Chondrocyte (in vitro differentiated cells): ENCODE results near the gene SPON1. TPM values are rescaled to one million over a fixed set of nuclear protein-coding genes. Genes with fewer than 3 reads are reported as not detected.

Experiments used
- DNase-seq: peaks from one replicate; pipeline ENCODE4 v3.0.0; 2021; ENCODE audit warnings: mixed read lengths, low spot score
- H3K27ac Mint-ChIP-seq: one replicate; pipeline ENCODE4 v1.8.0; 2021; ENCODE audit warnings: mild to moderate bottlenecking, moderate library complexity, mixed read lengths; ENCODE audit not compliant: unreplicated experiment
- H3K27me3 Mint-ChIP-seq: 2 replicates; pipeline ENCODE4 v1.8.0; 2021; ENCODE audit warnings: low read depth, mixed read lengths
- H3K36me3 Mint-ChIP-seq: 2 replicates; pipeline ENCODE4 v1.8.0; 2021; ENCODE audit warnings: low read depth, mixed read lengths
- H3K4me1 Mint-ChIP-seq: 2 replicates; pipeline ENCODE4 v1.8.0; 2021; ENCODE audit warnings: low read depth, mild to moderate bottlenecking, mixed read lengths
- H3K4me3 Mint-ChIP-seq: one replicate; pipeline ENCODE4 v1.8.0; 2021; ENCODE audit warnings: mild to moderate bottlenecking, moderate library complexity, mixed read lengths; ENCODE audit not compliant: unreplicated experiment
- H3K9me3 Mint-ChIP-seq: 2 replicates; pipeline ENCODE4 v1.8.0; 2021; ENCODE audit warnings: low read depth, mixed read lengths
- CTCF ChIP-seq: fragments of 200-600 bp; sonication (generic); IDR thresholded peaks from 2 replicates; pipeline ENCODE4 v1.5.0; 2021; ENCODE audit warnings: antibody characterized with exemption, mild to moderate bottlenecking, moderate library complexity
- total RNA-seq: library from RNA; stranded (reverse); gene quantifications from 3 replicates; pipeline ENCODE4 v1.2.1, GENCODE V29; 2021

SPON1 gene
- total RNA-seq, 1 donor from 2014 or later, result 0.10 TPM

DNA sequence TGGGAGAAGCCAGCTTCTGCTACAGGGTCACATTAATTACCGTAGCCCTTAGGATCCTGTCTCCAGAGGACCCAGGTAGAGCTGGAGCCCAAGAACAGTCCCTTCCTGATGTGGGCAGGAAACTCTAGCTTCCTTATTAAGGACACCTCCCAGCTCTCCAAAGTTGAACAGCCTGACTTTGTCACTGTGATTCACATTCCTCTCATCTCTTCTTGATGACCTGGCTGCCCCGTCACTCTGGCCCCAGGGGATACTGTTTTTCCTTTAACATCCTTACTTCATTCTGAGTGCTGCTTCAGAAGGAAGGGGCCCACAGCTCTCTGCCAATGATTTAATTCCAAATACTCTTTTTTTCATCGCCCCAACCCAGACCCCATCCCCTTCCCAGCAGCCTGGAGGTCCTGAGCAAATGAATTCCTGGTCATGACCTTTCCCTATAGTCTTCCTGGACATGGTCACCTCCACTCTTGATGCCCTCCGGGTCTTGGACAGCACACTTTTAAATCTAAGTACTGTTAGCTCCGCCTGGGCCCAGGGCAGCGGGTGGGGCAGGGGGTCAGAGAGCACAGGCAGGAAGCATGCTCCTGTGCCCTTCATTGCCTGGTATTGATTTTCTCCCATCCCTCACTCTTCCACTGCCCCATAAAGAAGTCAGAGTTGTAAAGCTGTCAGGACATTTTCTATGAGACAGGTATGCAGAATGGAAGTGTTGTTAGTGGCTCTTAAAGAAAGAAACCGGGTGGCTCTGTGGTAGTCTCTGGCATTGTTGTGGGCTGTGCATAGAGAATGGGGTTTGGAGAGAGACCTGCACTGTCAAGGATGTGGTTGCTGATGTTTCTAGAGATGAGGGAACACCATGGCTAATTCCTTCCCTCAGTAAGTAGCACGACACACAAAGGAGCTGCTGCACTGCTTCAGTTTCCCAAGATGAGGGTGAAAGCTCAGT lies 22.3 kb upstream of the SPON1 start:
- no peak for DNase-seq
- no peak for TF ChIP-seq CTCF
- no peak overlapping the region for H3K27ac Mint-ChIP-seq
- peaks cover 8% of the 10 kb centered on the region for H3K4me1 Mint-ChIP-seq
- peaks cover 11% of the 10 kb centered on the region for H3K9me3 Mint-ChIP-seq
- H3K27me3 Mint-ChIP-seq, result no peaks in the 10 kb centered on the region
- no peak overlapping the region for H3K4me3 Mint-ChIP-seq
- H3K36me3 Mint-ChIP-seq, result no peaks in the 10 kb centered on the region

- peaks cover 11% of the 10 kb centered on the region for H3K9me3 Mint-ChIP-seq
- peaks cover 8% of the 10 kb centered on the region for H3K4me1 Mint-ChIP-seq
- H3K36me3 Mint-ChIP-seq, result no peaks in the 10 kb centered on the region
- DNase-seq, result no peak
- no peaks in the 10 kb centered on the region for H3K27me3 Mint-ChIP-seq
- no peak for TF ChIP-seq CTCF
- H3K4me3 Mint-ChIP-seq, result no peak overlapping the region
- no peak overlapping the region for H3K27ac Mint-ChIP-seq
These were observed 21.6 kb upstream of the SPON1 start for GRCh38 chr11:13940907-13941256.

DNA sequence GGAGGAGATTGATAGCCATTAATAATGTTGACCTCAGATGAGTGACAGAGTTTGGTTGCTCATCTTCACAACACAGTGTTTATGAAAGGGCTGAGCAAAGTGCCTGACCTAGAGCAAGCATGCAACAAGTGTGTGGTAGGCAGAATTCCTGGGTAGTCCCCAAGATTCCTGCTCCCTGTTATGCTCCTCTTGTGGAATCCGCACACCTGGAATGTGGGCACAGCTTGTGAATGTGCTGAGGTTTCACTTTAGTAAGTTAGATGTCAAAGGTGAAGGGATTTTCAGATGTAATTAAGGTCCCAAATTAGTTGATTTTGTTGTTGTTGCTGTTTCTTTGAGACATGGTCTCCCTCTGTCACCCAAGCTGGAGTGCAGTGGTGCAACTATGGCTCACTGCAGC lies 20.7 kb upstream of the SPON1 start:
- peaks cover 8% of the 10 kb centered on the region for H3K4me1 Mint-ChIP-seq
- no peak overlapping the region for H3K4me3 Mint-ChIP-seq
- H3K36me3 Mint-ChIP-seq, result no peaks in the 10 kb centered on the region
- H3K27ac Mint-ChIP-seq, result no peak overlapping the region
- H3K27me3 Mint-ChIP-seq, result no peaks in the 10 kb centered on the region
- no peak for DNase-seq
- TF ChIP-seq CTCF, result no peak
- H3K9me3 Mint-ChIP-seq, result peaks cover 7% of the 10 kb centered on the region

DNA sequence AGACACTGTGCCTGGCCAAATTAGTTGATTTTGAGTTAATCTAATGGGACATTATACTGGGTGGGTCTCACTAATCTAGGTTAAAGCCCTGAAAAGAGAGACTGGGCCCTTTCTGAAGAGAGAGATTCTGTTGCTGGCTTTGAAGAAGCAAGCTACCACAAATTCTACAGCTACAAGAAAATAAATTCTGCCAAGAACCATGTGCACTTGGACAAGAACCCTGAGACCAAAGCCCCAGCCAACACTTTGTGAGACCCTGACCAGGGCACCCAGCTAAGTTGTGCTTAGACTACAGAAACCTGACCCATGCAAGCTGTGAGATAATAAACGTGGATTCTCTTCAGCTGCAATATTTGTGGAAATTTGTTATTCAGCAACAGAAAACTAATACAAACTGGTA lies 20.1 kb upstream of the SPON1 start:
- peaks cover 7% of the 10 kb centered on the region for H3K9me3 Mint-ChIP-seq
- no peak overlapping the region for H3K4me3 Mint-ChIP-seq
- H3K36me3 Mint-ChIP-seq, result no peaks in the 10 kb centered on the region
- no peaks in the 10 kb centered on the region for H3K27me3 Mint-ChIP-seq
- H3K4me1 Mint-ChIP-seq, result peaks cover 8% of the 10 kb centered on the region
- no peak overlapping the region for H3K27ac Mint-ChIP-seq
- TF ChIP-seq CTCF, result no peak
- no peak for DNase-seq

- Mint-ChIP-seq H3K36me3 (no peaks in the 10 kb centered on the region), H3K4me1 (peaks cover 8% of the 10 kb centered on the region), H3K27me3 (peaks cover 1% of the 10 kb centered on the region), H3K4me3 (no peak overlapping the region), H3K9me3 (peaks cover 5% of the 10 kb centered on the region), H3K27ac (no peak overlapping the region)
- no peak for DNase-seq
- no peak for TF ChIP-seq CTCF
These were observed 19.5 kb upstream of the SPON1 start for GRCh38 chr11:13942971-13943381.
